HCT116 (cell line): Measurements from ENCODE around the gene TUBGCP5. TPM values are rescaled to one million over a fixed set of nuclear protein-coding genes. Genes with fewer than 3 reads are reported as not detected.
A peak's percentile ranks its signal among the peaks of the same experiment; 100 is the strongest.

ENCODE experiments used
- ATAC-seq: fragments of 200-7000 bp; cut with Tn5 transposase; 2 replicates; pipeline ENCODE4 v1.9.1; 2020; ENCODE audit warnings: mild to moderate bottlenecking, moderate library complexity
- BruUV-seq: library from RNA; stranded (reverse); fragments of 400-500 nt; replicated peaks from 2 replicates; lab custom pipeline; 2021; lab: Mats Ljungman, UMichigan
- CTCF ChIA-PET: fragments of 300-600 bp; sonication (Branson Sonifier 250); formaldehyde crosslinking; loops from one replicate; lab custom pipeline; 2021; ENCODE audit warnings: antibody characterized with exemption; lab: Charles Lee
- POLR2A ChIA-PET: fragments of 300-600, 350-600 bp; sonication (Branson Sonifier 250); formaldehyde crosslinking; loops from one replicate; lab custom pipeline; 2021; ENCODE audit warnings: antibody characterized with exemption; lab: Charles Lee
- RAD21 ChIA-PET, 2 experiments: fragments of 300-600 bp; sonication (Branson Sonifier 250); formaldehyde crosslinking; loops; one replicate each; lab custom pipeline; 2023; ENCODE audit warnings: low total read pairs in 2 of 2; ENCODE audit not compliant: uncharacterized antibody in 2 of 2, unreplicated experiment in 2 of 2, low non-redundant PET in 1 of 2; lab: Charles Lee
- DNase-seq: peaks from one replicate; pipeline ENCODE4 v3.0.0-alpha.2; 2010; ENCODE audit warnings: low read depth, low spot score
- H2AFZ ChIP-seq: fragments of 200-600 bp; shearing (Covaris generic), sonication (generic); 2 replicates; pipeline ENCODE4 v1.6.1; 2017; ENCODE audit warnings: low read depth, mixed run types, mixed read lengths, antibody characterized with exemption, low read length; ENCODE audit not compliant: poor library complexity, severe bottlenecking
- H3K27ac ChIP-seq: 2 replicates; pipeline ENCODE4 v1.5.1; 2012; ENCODE audit warnings: low read depth, low read length
- H3K27me3 ChIP-seq: fragments of 200-600 bp; sonication (generic); 2 replicates; pipeline ENCODE4 v1.6.1; 2016; ENCODE audit warnings: mixed run types, low read length, mixed read lengths; ENCODE audit not compliant: insufficient read depth
- H3K36me3 ChIP-seq, 2 experiments: fragments of 200-500 bp in 1 of 2; fragments of 200-600 bp in 1 of 2; sonication (Bioruptor generic) in 1 of 2; sonication (generic) in 1 of 2; 2 replicates each; pipeline versions ENCODE4 v1.5.1 to v1.6.1; 2014 to 2016; ENCODE audit warnings: low read length in 2 of 2, inconsistent platforms in 1 of 2, mixed read lengths in 1 of 2, mixed run types in 1 of 2; ENCODE audit not compliant: insufficient read depth in 2 of 2, control insufficient read depth in 1 of 2
- H3K4me1 ChIP-seq, 2 experiments: fragments of 200-600 bp in 1 of 2; sonication (generic) in 1 of 2; 2 replicates each; pipeline versions ENCODE4 v1.5.1 to v1.6.1; 2012 to 2017; ENCODE audit warnings: low read length in 2 of 2, inconsistent platforms in 1 of 2, mild to moderate bottlenecking in 1 of 2, mixed read lengths in 1 of 2, mixed run types in 1 of 2, moderate library complexity in 1 of 2; ENCODE audit not compliant: insufficient read depth in 2 of 2, control insufficient read depth in 1 of 2
- H3K4me2 ChIP-seq: fragments of 200-600 bp; sonication (generic); 2 replicates; pipeline ENCODE4 v1.6.1; 2017; ENCODE audit warnings: mixed run types, low read length, mixed read lengths
- H3K4me3 ChIP-seq, 2 experiments: fragments of 200-600 bp in 1 of 2; sonication (generic) in 1 of 2; replicated peaks in 1 of 2; 2 replicates each; pipeline ENCODE4 v1.5.1; 2011 to 2016; ENCODE audit warnings: low read length in 2 of 2, control low read depth in 1 of 2, low read depth in 1 of 2, mild to moderate bottlenecking in 1 of 2, mixed read lengths in 1 of 2, mixed run types in 1 of 2
- H3K79me2 ChIP-seq: fragments of 200-600 bp; sonication (generic); 2 replicates; pipeline ENCODE4 v1.6.1; 2017; ENCODE audit warnings: mild to moderate bottlenecking, mixed run types, low read length, moderate library complexity, mixed read lengths; ENCODE audit not compliant: insufficient read depth
- H3K9ac ChIP-seq: fragments of 200-600 bp; sonication (generic); 2 replicates; pipeline ENCODE4 v1.6.1; 2016; ENCODE audit warnings: low read length, mixed read lengths
- H3K9me2 ChIP-seq: fragments of 200-600 bp; sonication (generic), shearing (Covaris generic); 2 replicates; pipeline ENCODE4 v1.6.1; 2017; ENCODE audit warnings: mixed run types, mild to moderate bottlenecking, moderate library complexity; ENCODE audit not compliant: insufficient read depth
- H3K9me3 ChIP-seq, 2 experiments: fragments of 200-500 bp in 1 of 2; fragments of 200-600 bp in 1 of 2; sonication (Bioruptor generic) in 1 of 2; sonication (generic) in 1 of 2; 2 replicates each; pipeline ENCODE4 v1.6.1; 2014 to 2017; ENCODE audit warnings: low read length in 2 of 2, mixed read lengths in 2 of 2, inconsistent platforms in 1 of 2, low read depth in 1 of 2, mild to moderate bottlenecking in 1 of 2, mixed run types in 1 of 2, moderate library complexity in 1 of 2; ENCODE audit not compliant: control insufficient read depth in 1 of 2, insufficient read depth in 1 of 2
- H4K20me1 ChIP-seq: fragments of 200-600 bp; sonication (generic), shearing (Covaris generic); 2 replicates; pipeline ENCODE4 v1.6.1; 2017; ENCODE audit warnings: mixed run types, mild to moderate bottlenecking, moderate library complexity; ENCODE audit not compliant: insufficient read depth
- CBX3 ChIP-seq: IDR thresholded peaks from 2 replicates; pipeline ENCODE4 v1.6.1; 2012; ENCODE audit warnings: low read depth
- CEBPB ChIP-seq: IDR thresholded peaks from 2 replicates; pipeline ENCODE4 v1.6.1; 2012; ENCODE audit warnings: low read depth
- EZH2phosphoT487 ChIP-seq: fragments of 200-600 bp; IDR thresholded peaks from 2 replicates; pipeline ENCODE4 v1.6.1; 2018; ENCODE audit warnings: antibody characterized with exemption, borderline replicate concordance
- FOSL1 ChIP-seq: IDR thresholded peaks from 2 replicates; pipeline ENCODE4 v1.6.1; 2012; ENCODE audit warnings: low read depth
- POLR2AphosphoS5 ChIP-seq: IDR thresholded peaks from 2 replicates; pipeline ENCODE4 v1.6.1; 2011; ENCODE audit warnings: mild to moderate bottlenecking, low read depth, low read length, moderate library complexity
- RAD21 ChIP-seq: IDR thresholded peaks from 2 replicates; pipeline ENCODE4 v1.6.1; 2012; ENCODE audit warnings: low read depth, mild to moderate bottlenecking
- SRF ChIP-seq: IDR thresholded peaks from 2 replicates; pipeline ENCODE4 v1.6.1; 2012; ENCODE audit warnings: low read depth
- YY1 ChIP-seq: IDR thresholded peaks from 2 replicates; pipeline ENCODE4 v1.6.1; 2011; ENCODE audit warnings: low read length, low read depth, moderate library complexity, mild to moderate bottlenecking; ENCODE audit not compliant: insufficient replicate concordance; ENCODE audit errors: extremely low read depth
- ZNF274 ChIP-seq: fragments of 200-500 bp; sonication (Bioruptor generic); IDR thresholded peaks from 2 replicates; pipeline ENCODE4 v1.6.1; 2014; ENCODE audit warnings: mild to moderate bottlenecking, low read depth, low read length, inconsistent platforms
- intact Hi-C: fragments of 100-400 bp; cut with micrococcal nuclease; formaldehyde crosslinking; loops from 2 replicates; pipeline ENCODE4 v1.10.0; 2022
- total RNA-seq: library from RNA; stranded (reverse); gene quantifications from one replicate; pipeline ENCODE4 v1.2.1, GENCODE V29; 2021; ENCODE audit not compliant: unreplicated experiment
- TF ChIP-seq, protein P1 (sequence below): IDR thresholded peaks from 2 replicates; pipeline ENCODE4 v1.6.1; 2012; ENCODE audit warnings: low read depth
- TF ChIP-seq, protein P2 (sequence below): IDR thresholded peaks from 2 replicates; pipeline ENCODE4 v1.6.1; 2012
- TF ChIP-seq, protein P3 (sequence below): IDR thresholded peaks from 2 replicates; pipeline ENCODE4 v1.6.1; 2012

Gene TUBGCP5
- total RNA-seq, 1 experiment from 2014 or later, result 17.9 TPM

GRCh38 chr15:23052522-23052921, 13.2 kb upstream of the TUBGCP5 start:
- H3K27ac ChIP-seq, result no peak overlapping the region
- H3K36me3 ChIP-seq, result no peaks in the 10 kb centered on the region
- H3K4me3 ChIP-seq, result no peak overlapping the region
- no peaks in the 10 kb centered on the region for H4K20me1 ChIP-seq
- H2AFZ ChIP-seq, result no peak overlapping the region
- no peaks in the 10 kb centered on the region for H3K79me2 ChIP-seq
- H3K9me2 ChIP-seq, result no peaks in the 10 kb centered on the region
- H3K4me2 ChIP-seq, result no peak overlapping the region
- POLR2A ChIA-PET, result no interaction called here
- CTCF ChIA-PET, result interaction anchor here (0.6 kb wide), 1 partner anchor 17 kb away, joined by 4 read pairs; no protein-coding TSS in a partner anchor
- no peak for DNase-seq
- no peak overlapping the region for H3K9ac ChIP-seq
- RAD21 ChIA-PET, result no interaction called here
- intact Hi-C loops, result no loop called here
- TF ChIP-seq ZNF274, result no peak
- TF ChIP-seq, protein P1, sequence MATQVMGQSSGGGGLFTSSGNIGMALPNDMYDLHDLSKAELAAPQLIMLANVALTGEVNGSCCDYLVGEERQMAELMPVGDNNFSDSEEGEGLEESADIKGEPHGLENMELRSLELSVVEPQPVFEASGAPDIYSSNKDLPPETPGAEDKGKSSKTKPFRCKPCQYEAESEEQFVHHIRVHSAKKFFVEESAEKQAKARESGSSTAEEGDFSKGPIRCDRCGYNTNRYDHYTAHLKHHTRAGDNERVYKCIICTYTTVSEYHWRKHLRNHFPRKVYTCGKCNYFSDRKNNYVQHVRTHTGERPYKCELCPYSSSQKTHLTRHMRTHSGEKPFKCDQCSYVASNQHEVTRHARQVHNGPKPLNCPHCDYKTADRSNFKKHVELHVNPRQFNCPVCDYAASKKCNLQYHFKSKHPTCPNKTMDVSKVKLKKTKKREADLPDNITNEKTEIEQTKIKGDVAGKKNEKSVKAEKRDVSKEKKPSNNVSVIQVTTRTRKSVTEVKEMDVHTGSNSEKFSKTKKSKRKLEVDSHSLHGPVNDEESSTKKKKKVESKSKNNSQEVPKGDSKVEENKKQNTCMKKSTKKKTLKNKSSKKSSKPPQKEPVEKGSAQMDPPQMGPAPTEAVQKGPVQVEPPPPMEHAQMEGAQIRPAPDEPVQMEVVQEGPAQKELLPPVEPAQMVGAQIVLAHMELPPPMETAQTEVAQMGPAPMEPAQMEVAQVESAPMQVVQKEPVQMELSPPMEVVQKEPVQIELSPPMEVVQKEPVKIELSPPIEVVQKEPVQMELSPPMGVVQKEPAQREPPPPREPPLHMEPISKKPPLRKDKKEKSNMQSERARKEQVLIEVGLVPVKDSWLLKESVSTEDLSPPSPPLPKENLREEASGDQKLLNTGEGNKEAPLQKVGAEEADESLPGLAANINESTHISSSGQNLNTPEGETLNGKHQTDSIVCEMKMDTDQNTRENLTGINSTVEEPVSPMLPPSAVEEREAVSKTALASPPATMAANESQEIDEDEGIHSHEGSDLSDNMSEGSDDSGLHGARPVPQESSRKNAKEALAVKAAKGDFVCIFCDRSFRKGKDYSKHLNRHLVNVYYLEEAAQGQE, result 0 out of 2 replicates have a peak, but pooled peaks have one; percentile 4
- H3K27me3 ChIP-seq, result peaks cover 7% of the 10 kb centered on the region; the same call in 1 of the 2 replicates
- no peak for ATAC-seq
- no peaks in the 10 kb centered on the region for H3K9me3 ChIP-seq
- no TSS peak for BruUV-seq
- no peaks in the 10 kb centered on the region for H3K4me1 ChIP-seq

DNA sequence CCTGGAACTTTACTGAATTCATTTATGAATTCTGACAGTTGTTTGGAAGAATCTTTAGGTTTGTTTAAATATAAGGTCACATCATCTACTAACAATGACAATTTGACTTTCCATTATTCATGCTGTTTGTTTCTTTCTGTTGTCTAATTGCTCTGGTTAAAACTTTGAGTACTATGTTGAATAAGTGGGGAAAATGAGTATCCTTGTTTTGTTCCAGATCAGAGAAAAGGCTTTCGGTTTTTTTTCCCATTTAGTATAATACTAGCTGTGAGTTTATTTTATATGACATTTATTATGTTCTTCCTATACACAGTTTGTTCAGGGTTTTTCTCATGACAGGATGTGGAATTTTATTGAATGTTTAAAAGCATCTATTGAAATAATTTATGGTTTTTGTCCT, 11.3 kb upstream of the TUBGCP5 start:
- H3K36me3 ChIP-seq, result no peaks in the 10 kb centered on the region
- intact Hi-C loops, result no loop called here
- DNase-seq, result no peak
- no peak overlapping the region for H3K4me2 ChIP-seq
- H3K79me2 ChIP-seq, result no peaks in the 10 kb centered on the region
- no peaks in the 10 kb centered on the region for H4K20me1 ChIP-seq
- H3K27me3 ChIP-seq, result peaks cover 7% of the 10 kb centered on the region; the same call in 1 of the 2 replicates
- no peaks in the 10 kb centered on the region for H3K9me3 ChIP-seq
- no peaks in the 10 kb centered on the region for H3K9me2 ChIP-seq
- CTCF ChIA-PET, result no interaction called here
- H3K4me3 ChIP-seq, result no peak overlapping the region
- TF ChIP-seq CEBPB, result no peak
- no peak for TF ChIP-seq RAD21
- no peak for TF ChIP-seq POLR2AphosphoS5
- no peak for TF ChIP-seq EZH2phosphoT487
- TF ChIP-seq, protein P1, result no peak
- TF ChIP-seq YY1, result no peak
- TF ChIP-seq, protein P2, sequence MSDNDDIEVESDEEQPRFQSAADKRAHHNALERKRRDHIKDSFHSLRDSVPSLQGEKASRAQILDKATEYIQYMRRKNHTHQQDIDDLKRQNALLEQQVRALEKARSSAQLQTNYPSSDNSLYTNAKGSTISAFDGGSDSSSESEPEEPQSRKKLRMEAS, result no peak
- TF ChIP-seq, protein P3, sequence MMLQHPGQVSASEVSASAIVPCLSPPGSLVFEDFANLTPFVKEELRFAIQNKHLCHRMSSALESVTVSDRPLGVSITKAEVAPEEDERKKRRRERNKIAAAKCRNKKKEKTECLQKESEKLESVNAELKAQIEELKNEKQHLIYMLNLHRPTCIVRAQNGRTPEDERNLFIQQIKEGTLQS, result no peak
- no peak for TF ChIP-seq CBX3
- TF ChIP-seq FOSL1, result no peak
- no peak for TF ChIP-seq SRF
- TF ChIP-seq, all 23 proteins: peak for 0
- H2AFZ ChIP-seq, result no peak overlapping the region
- no peak overlapping the region for H3K9ac ChIP-seq
- ChIA-PET POLR2A (no interaction called here), RAD21 (no interaction called here)
- no peaks in the 10 kb centered on the region for H3K4me1 ChIP-seq
- H3K27ac ChIP-seq, result no peak overlapping the region
- ATAC-seq, result no peak
- no TSS peak for BruUV-seq
